ENCODE measurements around the gene MIOX. TPM values are rescaled to one million over a fixed set of nuclear protein-coding genes. Genes with fewer than 3 reads are reported as not detected.

MIOX gene
- total and polyA plus RNA-seq, 2 experiments from 2014 or later = not detected

GRCh38 chr22:50529416-50529896 is 42.8 kb downstream of the MIOX start:
- no peaks in the 10 kb centered on the region for H3K9me2 ChIP-seq (ENCODE audit: insufficient read depth)
- peaks cover 1% of the 10 kb centered on the region for H3F3A ChIP-seq (replicated peaks; ENCODE audit: low read depth)
- no peaks in the 10 kb centered on the region for H3K36me3 ChIP-seq (ENCODE audit: insufficient read depth)
- no peak for ATAC-seq
- peaks cover 4% of the 10 kb centered on the region; the same call in 2 of the 3 replicates for H3K9me3 Mint-ChIP-seq
- peaks cover 4% of the 10 kb centered on the region for H3K36me3 Mint-ChIP-seq (ENCODE audit: low read depth)
- no peak overlapping the region for H3K27ac ChIP-seq (ENCODE audit: low read depth)
- peak overlapping the region; percentile 66; the same call in 1 of the 2 replicates for H3K4me3 ChIP-seq
- peak; percentile 43 for DNase-seq (ENCODE audit: low spot score)
- no peaks in the 10 kb centered on the region for H3K79me2 ChIP-seq (replicated peaks; ENCODE audit: insufficient read depth)
- H3K27ac Mint-ChIP-seq = no peak overlapping the region
- H3K4me3 Mint-ChIP-seq = no peak overlapping the region
- H3K4me1 ChIP-seq (ENCODE audit: insufficient read depth) = peaks cover 4% of the 10 kb centered on the region; the same call in 1 of the 2 replicates
- peak overlapping the region; percentile 87; the same call in 1 of the 2 replicates for H3K4me2 ChIP-seq
- H4K20me1 ChIP-seq (replicated peaks; ENCODE audit: insufficient read depth) = no peaks in the 10 kb centered on the region; the same call in none of the 2 replicates
- no peak overlapping the region for H2AFZ ChIP-seq
- H3K4me1 Mint-ChIP-seq = peaks cover 13% of the 10 kb centered on the region
- TF ChIP-seq ZNF114 (CRISPR knock-in tag; IDR thresholded peaks at IDR 0.05) = no peak
- TF ChIP-seq POLR2AphosphoS5 (IDR thresholded peaks at IDR 0.05; ENCODE audit: low read depth) = no peak
- TF ChIP-seq STAT1 (IDR thresholded peaks at IDR 0.05; ENCODE audit: unreplicated experiment) = no peak
- TF ChIP-seq EZH2 (IDR thresholded peaks at IDR 0.05; ENCODE audit: low read depth, unreplicated experiment) = peak; percentile 68
- peaks cover 76% of the 10 kb centered on the region for H3K27me3 Mint-ChIP-seq (ENCODE audit: insufficient read depth, low read depth, poor library complexity)
- H3K27me3 ChIP-seq (ENCODE audit: insufficient read depth) = peaks cover 79% of the 10 kb centered on the region

GRCh38 chr22:50529897-50530579 is 43.4 kb downstream of the MIOX start, which contains the start of gene TYMP:
Gene TYMP, minus strand, starts transcription at chr22:50530012. Its CDS starts 303 bp downstream, at chr22:50529709.
- H3K36me3 ChIP-seq (ENCODE audit: insufficient read depth) = no peaks in the 10 kb centered on the region
- Mint-ChIP-seq H3K27me3 (ENCODE audit: insufficient read depth, low read depth, poor library complexity) (peaks cover 76% of the 10 kb centered on the region), H3K4me3 (peak within 1 kb of the TSS; percentile 65), H3K36me3 (ENCODE audit: low read depth) (no peaks in the 10 kb centered on the region), H3K4me1 (peaks cover 10% of the 10 kb centered on the region; the same call in 2 of the 3 replicates), H3K27ac (no peak within 1 kb of the TSS), H3K9me3 (no peaks in the 10 kb centered on the region; the same call in 2 of the 3 replicates)
- H3K4me1 ChIP-seq (ENCODE audit: insufficient read depth) = 0 out of 2 replicates have a peak, but pooled peaks cover 4% of the 10 kb centered on the region
- H3K9me2 ChIP-seq (ENCODE audit: insufficient read depth) = no peaks in the 10 kb centered on the region
- no peaks in the 10 kb centered on the region for H3K79me2 ChIP-seq (replicated peaks; ENCODE audit: insufficient read depth)
- H3F3A ChIP-seq (replicated peaks; ENCODE audit: low read depth) = no peaks in the 10 kb centered on the region; the same call in none of the 2 replicates
- peaks cover 83% of the 10 kb centered on the region for H3K27me3 ChIP-seq (ENCODE audit: insufficient read depth)
- peak within 1 kb of the TSS; percentile 78 for H2AFZ ChIP-seq
- no peaks in the 10 kb centered on the region; the same call in none of the 2 replicates for H4K20me1 ChIP-seq (replicated peaks; ENCODE audit: insufficient read depth)
- peak; percentile 44 for DNase-seq (ENCODE audit: low spot score)
- TF ChIP-seq JUNB (IDR thresholded peaks at IDR 0.05; ENCODE audit: unreplicated experiment) = no peak
- TF ChIP-seq CREB1 (CRISPR knock-in tag; IDR thresholded peaks at IDR 0.05; ENCODE audit: low read depth) = no peak
- no peak for TF ChIP-seq REST (IDR thresholded peaks at IDR 0.05; ENCODE audit: unreplicated experiment)
- TF ChIP-seq ZNF331 (CRISPR knock-in tag; IDR thresholded peaks at IDR 0.05; ENCODE audit: low read depth) = no peak
- TF ChIP-seq EZH2 (IDR thresholded peaks at IDR 0.05; ENCODE audit: low read depth, unreplicated experiment) = peak; percentile 56
- 0 out of 2 replicates have a peak, but pooled peaks have one; percentile 16 for TF ChIP-seq POLR2AphosphoS5 (IDR thresholded peaks at IDR 0.05; ENCODE audit: low read depth)
- peak; percentile 4; the same call in 2 of the 3 replicates for ATAC-seq
- peak within 1 kb of the TSS; percentile 87 for H3K4me2 ChIP-seq
- H3K27ac ChIP-seq (ENCODE audit: low read depth) = no peak within 1 kb of the TSS
- peak within 1 kb of the TSS; percentile 66 for H3K4me3 ChIP-seq
